Keratinocyte (primary cell): ENCODE results near the gene SH3BP5L. TPM values are rescaled to one million over a fixed set of nuclear protein-coding genes. Genes with fewer than 3 reads are reported as not detected.

Source experiments
- DNase-seq: peaks from one replicate; pipeline ENCODE4 v3.0.0-alpha.2; 2011; ENCODE audit warnings: low read depth, missing footprints, low spot score
- FAIRE-seq: peaks from 2 replicates; lab custom pipeline; 2011; peaks lifted over from hg19 to GRCh38; lab: Jason Lieb, UNC
- H2AFZ ChIP-seq: 2 replicates; pipeline ENCODE4 v1.6.0; 2012; ENCODE audit warnings: low read length, control low read depth, inconsistent platforms; ENCODE audit not compliant: control insufficient read depth
- H3K27ac ChIP-seq: 2 replicates; pipeline ENCODE4 v1.5.1; 2011; ENCODE audit warnings: low read length; ENCODE audit not compliant: control insufficient read depth, insufficient read depth
- H3K27me3 ChIP-seq: 3 replicates; pipeline ENCODE4 v1.6.0; 2011; ENCODE audit warnings: low read length; ENCODE audit not compliant: control insufficient read depth, insufficient read depth; ENCODE audit errors: extremely low read depth
- H3K36me3 ChIP-seq, 2 experiments: 2 replicates in 1 of 2; 3 replicates in 1 of 2; pipeline ENCODE4 v1.5.1; 2011; ENCODE audit warnings: low read length in 2 of 2, mild to moderate bottlenecking in 1 of 2; ENCODE audit not compliant: control insufficient read depth in 2 of 2, insufficient read depth in 2 of 2; ENCODE audit errors: extremely low read depth in 1 of 2
- H3K4me1 ChIP-seq: 3 replicates; pipeline ENCODE4 v1.5.1; 2011; ENCODE audit warnings: low read length; ENCODE audit not compliant: control insufficient read depth, insufficient read depth; ENCODE audit errors: extremely low read depth
- H3K4me2 ChIP-seq: 3 replicates; pipeline ENCODE4 v1.6.0; 2011; ENCODE audit warnings: low read depth, low read length; ENCODE audit not compliant: control insufficient read depth, insufficient read depth; ENCODE audit errors: extremely low read depth
- H3K4me3 ChIP-seq, 3 experiments: fragments of 200-600 bp in 1 of 3; sonication (generic) in 1 of 3; 2 replicates in 2 of 3; 3 replicates in 1 of 3; pipeline ENCODE4 v1.5.1; 2011 to 2016; ENCODE audit warnings: low read length in 3 of 3, mild to moderate bottlenecking in 3 of 3, control low read depth in 2 of 3, inconsistent platforms in 1 of 3, low read depth in 1 of 3, mixed read lengths in 1 of 3, mixed run types in 1 of 3, moderate library complexity in 1 of 3; ENCODE audit not compliant: control insufficient read depth in 2 of 3, insufficient read depth in 2 of 3; ENCODE audit errors: extremely low read depth in 1 of 3
- H3K79me2 ChIP-seq: 2 replicates; pipeline ENCODE4 v1.6.0; 2012; ENCODE audit warnings: low read length; ENCODE audit not compliant: control insufficient read depth, insufficient read depth
- H3K9ac ChIP-seq: 3 replicates; pipeline ENCODE4 v1.6.0; 2011; ENCODE audit warnings: low read length; ENCODE audit not compliant: control insufficient read depth, insufficient read depth; ENCODE audit errors: extremely low read depth
- H3K9me1 ChIP-seq: 3 replicates; pipeline ENCODE4 v1.6.0; 2011; ENCODE audit warnings: low read length; ENCODE audit not compliant: control insufficient read depth, insufficient read depth; ENCODE audit errors: extremely low read depth
- H3K9me3 ChIP-seq: 2 replicates; pipeline ENCODE4 v1.5.1; 2012; ENCODE audit warnings: low read depth, low read length; ENCODE audit not compliant: control insufficient read depth
- H4K20me1 ChIP-seq: 3 replicates; pipeline ENCODE4 v1.6.0; 2011; ENCODE audit warnings: low read length; ENCODE audit not compliant: control insufficient read depth, insufficient read depth; ENCODE audit errors: extremely low read depth
- EZH2 ChIP-seq: IDR thresholded peaks from one replicate; pipeline ENCODE4 v1.6.1; 2012; ENCODE audit warnings: inconsistent platforms, mild to moderate bottlenecking, low read length, moderate library complexity
- dilution Hi-C: fragments of 300-500 bp; cut with MboI; formaldehyde crosslinking; loops from one replicate; pipeline ENCODE4 v1.7.0; 2020; ENCODE audit warnings: low sequenced_read_pairs; ENCODE audit not compliant: extremely low pct_ligation_motif_present
- polyA plus RNA-seq, 5 experiments: library from polyadenylated mRNA; depleted of rRNA in 3 of 5; stranded (reverse) in 3 of 5; stranded (forward) in 1 of 5; unstranded in 1 of 5; fragments of >200 nt; gene quantifications; 1 replicate in 1 of 5; 2 replicates in 3 of 5; 3 replicates in 1 of 5; pipeline versions ENCODE4 v1.2.1 to v1.2.3, GENCODE V29; 2011 to 2012; ENCODE audit warnings: missing spikeins in 2 of 5, low read depth in 1 of 5, low replicate concordance in 1 of 5
- TF ChIP-seq, protein P1 (sequence below), 3 experiments: IDR thresholded peaks in 1 of 3; conservative IDR thresholded peaks in 1 of 3; optimal IDR thresholded peaks in 1 of 3; 2 replicates in 2 of 3; 3 replicates in 1 of 3; pipeline versions ENCODE3 to v1.5.1; 2011; ENCODE audit warnings: low read length in 3 of 3, mild to moderate bottlenecking in 3 of 3, moderate library complexity in 2 of 3, control low read depth in 1 of 3, inconsistent platforms in 1 of 3; ENCODE audit not compliant: insufficient read depth in 2 of 3; ENCODE audit errors: extremely low read depth in 1 of 3

Gene SH3BP5L
- polyA plus RNA-seq, 1 donor (not counting 4 experiments of a cell fraction or from before 2014, with no cell fraction given), result 13.2 TPM

DNA sequence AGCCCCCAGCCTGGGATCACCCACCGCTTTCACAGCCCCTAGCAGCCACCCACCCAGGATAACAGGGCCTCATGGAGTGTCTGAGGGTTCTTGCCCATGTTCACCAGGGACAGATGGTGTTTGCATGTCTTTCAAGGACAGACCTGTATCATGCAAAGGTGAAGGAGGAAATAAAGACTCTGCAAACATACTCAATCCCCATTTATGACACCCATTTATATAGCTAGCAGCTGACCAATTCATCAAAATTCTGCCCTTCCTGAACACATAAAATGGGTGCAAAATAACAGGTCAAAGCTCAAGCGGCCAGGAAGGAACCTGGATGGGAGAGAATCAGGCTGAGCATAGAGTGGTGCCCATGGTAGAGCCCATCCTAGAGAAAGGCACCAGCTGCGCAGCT is 37.4 kb downstream of the SH3BP5L start:
- no peak for TF ChIP-seq EZH2
- TF ChIP-seq, protein P1, sequence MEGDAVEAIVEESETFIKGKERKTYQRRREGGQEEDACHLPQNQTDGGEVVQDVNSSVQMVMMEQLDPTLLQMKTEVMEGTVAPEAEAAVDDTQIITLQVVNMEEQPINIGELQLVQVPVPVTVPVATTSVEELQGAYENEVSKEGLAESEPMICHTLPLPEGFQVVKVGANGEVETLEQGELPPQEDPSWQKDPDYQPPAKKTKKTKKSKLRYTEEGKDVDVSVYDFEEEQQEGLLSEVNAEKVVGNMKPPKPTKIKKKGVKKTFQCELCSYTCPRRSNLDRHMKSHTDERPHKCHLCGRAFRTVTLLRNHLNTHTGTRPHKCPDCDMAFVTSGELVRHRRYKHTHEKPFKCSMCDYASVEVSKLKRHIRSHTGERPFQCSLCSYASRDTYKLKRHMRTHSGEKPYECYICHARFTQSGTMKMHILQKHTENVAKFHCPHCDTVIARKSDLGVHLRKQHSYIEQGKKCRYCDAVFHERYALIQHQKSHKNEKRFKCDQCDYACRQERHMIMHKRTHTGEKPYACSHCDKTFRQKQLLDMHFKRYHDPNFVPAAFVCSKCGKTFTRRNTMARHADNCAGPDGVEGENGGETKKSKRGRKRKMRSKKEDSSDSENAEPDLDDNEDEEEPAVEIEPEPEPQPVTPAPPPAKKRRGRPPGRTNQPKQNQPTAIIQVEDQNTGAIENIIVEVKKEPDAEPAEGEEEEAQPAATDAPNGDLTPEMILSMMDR (optimal IDR thresholded peaks at IDR 0.05 in 1 of 3, IDR thresholded peaks at IDR 0.05 in 1 of 3, conservative IDR thresholded peaks at IDR 0.05 in 1 of 3; ENCODE audit: extremely low read depth in 1 of 3, insufficient read depth in 2 of 3, low read length in 3 of 3), result no peak
- no peak for DNase-seq
- Histone ChIP-seq H3K36me3 (no peaks in the 10 kb centered on the region), H4K20me1 (no peaks in the 10 kb centered on the region), H3K79me2 (no peaks in the 10 kb centered on the region), H3K9ac (no peak overlapping the region), H3K9me1 (no peaks in the 10 kb centered on the region), H3K4me3 (no peak overlapping the region), H2AFZ (no peak overlapping the region), H3K9me3 (no peaks in the 10 kb centered on the region), H3K4me2 (no peak overlapping the region), H3K4me1 (peaks cover 2% of the 10 kb centered on the region), H3K27me3 (no peaks in the 10 kb centered on the region), H3K27ac (no peak overlapping the region)
- FAIRE-seq, result no peak
- dilution Hi-C loops, result no loop called here

DNA sequence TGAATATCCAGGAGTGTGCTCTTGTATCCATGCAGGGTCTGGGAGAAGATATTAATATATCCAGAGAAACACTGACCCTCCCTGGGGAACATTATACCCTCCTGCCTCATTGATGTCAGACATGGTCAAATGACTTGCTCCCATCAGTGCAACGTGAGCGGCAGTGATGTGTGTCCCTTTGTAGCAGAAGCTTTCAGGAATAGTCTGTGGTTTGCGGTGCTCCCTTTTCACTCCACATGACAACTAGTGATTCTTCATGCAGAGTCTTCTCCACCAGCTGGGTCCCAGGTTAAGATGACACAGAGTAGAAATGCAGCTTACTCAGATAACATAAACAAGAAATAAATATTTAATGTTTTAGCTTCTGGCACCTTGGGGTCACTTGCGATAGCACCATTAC is 38.3 kb downstream of the SH3BP5L start:
- Histone ChIP-seq H3K27me3 (no peaks in the 10 kb centered on the region), H4K20me1 (no peaks in the 10 kb centered on the region), H3K79me2 (no peaks in the 10 kb centered on the region), H3K4me3 (no peak overlapping the region), H3K9ac (no peak overlapping the region), H3K27ac (no peak overlapping the region), H3K9me1 (no peaks in the 10 kb centered on the region), H2AFZ (no peak overlapping the region), H3K36me3 (no peaks in the 10 kb centered on the region), H3K4me1 (peaks cover 2% of the 10 kb centered on the region), H3K4me2 (no peak overlapping the region), H3K9me3 (no peaks in the 10 kb centered on the region)
- no peak for TF ChIP-seq EZH2
- TF ChIP-seq, protein P1 (optimal IDR thresholded peaks at IDR 0.05 in 1 of 3, IDR thresholded peaks at IDR 0.05 in 1 of 3, conservative IDR thresholded peaks at IDR 0.05 in 1 of 3; ENCODE audit: extremely low read depth in 1 of 3, insufficient read depth in 2 of 3, low read length in 3 of 3), result no peak
- dilution Hi-C loops, result no loop called here
- DNase-seq (no peak), FAIRE-seq (no peak)
